Measurements from ENCODE around the gene NRXN3.

GRCh38 chr14:79904497-79904896 is 1734.3 kb downstream of the NRXN3 start:
- TF ChIP-seq POLR2A (IDR thresholded peaks at IDR 0.05) (no peak), POLR2AphosphoS5 (IDR thresholded peaks at IDR 0.05) (no peak)
- TF ChIP-seq, protein P1, sequence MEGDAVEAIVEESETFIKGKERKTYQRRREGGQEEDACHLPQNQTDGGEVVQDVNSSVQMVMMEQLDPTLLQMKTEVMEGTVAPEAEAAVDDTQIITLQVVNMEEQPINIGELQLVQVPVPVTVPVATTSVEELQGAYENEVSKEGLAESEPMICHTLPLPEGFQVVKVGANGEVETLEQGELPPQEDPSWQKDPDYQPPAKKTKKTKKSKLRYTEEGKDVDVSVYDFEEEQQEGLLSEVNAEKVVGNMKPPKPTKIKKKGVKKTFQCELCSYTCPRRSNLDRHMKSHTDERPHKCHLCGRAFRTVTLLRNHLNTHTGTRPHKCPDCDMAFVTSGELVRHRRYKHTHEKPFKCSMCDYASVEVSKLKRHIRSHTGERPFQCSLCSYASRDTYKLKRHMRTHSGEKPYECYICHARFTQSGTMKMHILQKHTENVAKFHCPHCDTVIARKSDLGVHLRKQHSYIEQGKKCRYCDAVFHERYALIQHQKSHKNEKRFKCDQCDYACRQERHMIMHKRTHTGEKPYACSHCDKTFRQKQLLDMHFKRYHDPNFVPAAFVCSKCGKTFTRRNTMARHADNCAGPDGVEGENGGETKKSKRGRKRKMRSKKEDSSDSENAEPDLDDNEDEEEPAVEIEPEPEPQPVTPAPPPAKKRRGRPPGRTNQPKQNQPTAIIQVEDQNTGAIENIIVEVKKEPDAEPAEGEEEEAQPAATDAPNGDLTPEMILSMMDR (IDR thresholded peaks at IDR 0.05) = no peak

All from stomach (tissue), 4 donors.